ENCODE measurements around the gene MYPN.

DNA sequence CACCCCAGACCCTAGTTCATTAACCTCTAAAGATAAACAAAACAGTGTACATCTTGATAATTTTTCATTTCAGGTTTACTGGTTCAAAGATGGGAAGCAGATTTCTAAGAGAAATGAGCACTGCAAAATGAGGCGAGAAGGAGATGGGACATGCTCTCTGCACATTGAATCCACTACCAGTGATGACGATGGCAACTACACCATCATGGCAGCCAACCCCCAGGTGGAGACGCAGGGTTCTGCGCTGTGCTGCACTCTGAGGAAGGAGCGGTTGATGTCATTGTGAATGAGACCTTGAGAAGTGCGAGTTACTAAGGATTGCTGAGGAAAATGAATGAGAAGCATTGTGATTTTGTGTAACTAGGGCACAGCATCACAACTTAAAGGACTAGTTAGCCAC lies 85.0 kb downstream of the MYPN start:
- TF ChIP-seq CTCF (IDR thresholded peaks at IDR 0.05) (no peak), POLR2A (IDR thresholded peaks at IDR 0.05) (no peak)

Measured in body of pancreas (tissue), 4 donors.